HL-60 (cell line): ENCODE data around the gene MRPS21.

Experiments
- DNase-seq, 2 experiments: peaks; one replicate each; pipeline ENCODE4 v3.0.0-alpha.2; 2010 to 2020; ENCODE audit warnings: low read depth in 1 of 2, low spot score in 1 of 2
- H3K27ac ChIP-seq: fragments of 250-450 bp; sonication (Bioruptor Pico); replicated peaks from 2 replicates; pipeline ENCODE4 v1.5.1; 2020; ENCODE audit warnings: mild to moderate bottlenecking, moderate library complexity
- H3K27me3 ChIP-seq: fragments of 250-450 bp; sonication (Bioruptor Pico); 2 replicates; pipeline ENCODE4 v1.5.1; 2021; ENCODE audit warnings: mild to moderate bottlenecking, moderate library complexity; ENCODE audit not compliant: insufficient read depth, poor library complexity, severe bottlenecking
- H3K4me3 ChIP-seq: replicated peaks from 2 replicates; pipeline ENCODE4 v1.5.1; 2011; ENCODE audit warnings: mild to moderate bottlenecking, control low read depth, low read length; ENCODE audit not compliant: insufficient read depth
- GABPA ChIP-seq: IDR thresholded peaks from 2 replicates; pipeline ENCODE4 v1.6.1; 2012; ENCODE audit warnings: low read depth
- POLR2AphosphoS5 ChIP-seq: IDR thresholded peaks from 2 replicates; pipeline ENCODE4 v1.6.1; 2012; ENCODE audit warnings: low read depth
- SPI1 ChIP-seq: IDR thresholded peaks from 2 replicates; pipeline ENCODE4 v1.6.1; 2012; ENCODE audit warnings: low read depth, mild to moderate bottlenecking, borderline replicate concordance
- long read RNA-seq: library from polyadenylated mRNA; unstranded; transcript quantifications from one replicate; pipeline ENCODE4 v2.0.0, GENCODE V29; 2020
- TF ChIP-seq, protein P1 (sequence below): IDR thresholded peaks from one replicate; pipeline ENCODE4 v1.5.1; 2011; ENCODE audit warnings: low read length, control low read depth, inconsistent platforms; ENCODE audit not compliant: insufficient read depth
- TF ChIP-seq, protein P2 (sequence below): IDR thresholded peaks from 2 replicates; pipeline ENCODE4 v1.6.1; 2012; ENCODE audit warnings: low read depth; ENCODE audit not compliant: insufficient replicate concordance

Gene MRPS21
- long read RNA-seq, transcript MRPS21-202 (3 exons, 1,226 nt), result minor isoform, 18 of 92 reads
- long read RNA-seq, transcript MRPS21-201 (2 exons, 1,462 nt), result major isoform, 72 of 92 reads
- long read RNA-seq, partial matches to known transcripts, result 0 of 92 reads
- long read RNA-seq, other reads (novel, unspliced or antisense), result 2 of 92 reads

DNA sequence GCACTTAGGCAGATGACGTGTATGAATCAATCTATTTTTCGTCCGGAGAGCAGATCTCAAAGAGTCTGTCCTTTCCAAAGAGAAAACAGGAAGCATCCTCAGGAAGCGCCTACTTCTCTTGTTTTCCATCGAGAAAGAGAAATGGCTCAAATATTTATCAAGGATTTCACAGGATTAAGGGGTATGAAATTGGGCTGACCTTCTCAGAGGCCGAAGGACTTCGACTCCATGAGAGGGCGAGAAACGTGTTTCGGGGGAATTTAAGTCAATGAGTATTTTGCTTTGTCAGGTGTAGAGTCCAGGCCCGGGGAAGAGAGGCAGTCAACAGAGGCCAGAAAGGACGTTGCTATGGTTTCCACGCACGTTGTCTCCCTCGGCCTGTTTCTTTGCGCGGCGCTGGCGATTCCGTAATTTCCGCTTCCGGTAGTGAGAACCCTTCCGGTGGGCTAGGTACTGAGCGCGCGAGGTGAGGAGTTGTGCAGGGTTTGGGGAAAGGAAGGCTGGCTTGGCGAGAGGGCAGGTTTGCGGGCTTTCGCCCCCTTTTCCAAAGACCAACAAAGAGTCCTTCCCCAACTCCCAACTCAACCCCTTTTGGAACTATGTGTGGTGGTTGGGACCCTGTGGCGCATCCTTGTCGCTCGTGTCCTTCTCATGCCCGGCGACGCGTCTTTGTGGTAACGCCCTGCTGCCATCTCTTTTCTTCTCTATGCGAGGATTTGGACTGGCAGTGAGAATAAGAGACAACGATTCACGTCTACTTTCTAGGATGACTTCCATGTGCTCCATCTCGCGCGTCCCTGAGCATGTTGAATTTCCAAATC lies at the start of gene MRPS21:
Gene MRPS21 (plus strand): TSS at position 429 of the 821 bp plus-strand sequence. CDS start 506 bp downstream, outside the sequence.
- DNase-seq, result peak; percentile 91 to 97
- peak within 1 kb of the TSS; percentile 73 for H3K4me3 ChIP-seq
- H3K27ac ChIP-seq, result peak within 1 kb of the TSS; percentile 92
- H3K27me3 ChIP-seq, result no peaks in the 10 kb centered on the region
- TF ChIP-seq, protein P1, sequence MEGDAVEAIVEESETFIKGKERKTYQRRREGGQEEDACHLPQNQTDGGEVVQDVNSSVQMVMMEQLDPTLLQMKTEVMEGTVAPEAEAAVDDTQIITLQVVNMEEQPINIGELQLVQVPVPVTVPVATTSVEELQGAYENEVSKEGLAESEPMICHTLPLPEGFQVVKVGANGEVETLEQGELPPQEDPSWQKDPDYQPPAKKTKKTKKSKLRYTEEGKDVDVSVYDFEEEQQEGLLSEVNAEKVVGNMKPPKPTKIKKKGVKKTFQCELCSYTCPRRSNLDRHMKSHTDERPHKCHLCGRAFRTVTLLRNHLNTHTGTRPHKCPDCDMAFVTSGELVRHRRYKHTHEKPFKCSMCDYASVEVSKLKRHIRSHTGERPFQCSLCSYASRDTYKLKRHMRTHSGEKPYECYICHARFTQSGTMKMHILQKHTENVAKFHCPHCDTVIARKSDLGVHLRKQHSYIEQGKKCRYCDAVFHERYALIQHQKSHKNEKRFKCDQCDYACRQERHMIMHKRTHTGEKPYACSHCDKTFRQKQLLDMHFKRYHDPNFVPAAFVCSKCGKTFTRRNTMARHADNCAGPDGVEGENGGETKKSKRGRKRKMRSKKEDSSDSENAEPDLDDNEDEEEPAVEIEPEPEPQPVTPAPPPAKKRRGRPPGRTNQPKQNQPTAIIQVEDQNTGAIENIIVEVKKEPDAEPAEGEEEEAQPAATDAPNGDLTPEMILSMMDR, result no peak
- TF ChIP-seq GABPA (peak; percentile 97), POLR2AphosphoS5 (peak; percentile 97), SPI1 (no peak)
- TF ChIP-seq, protein P2, sequence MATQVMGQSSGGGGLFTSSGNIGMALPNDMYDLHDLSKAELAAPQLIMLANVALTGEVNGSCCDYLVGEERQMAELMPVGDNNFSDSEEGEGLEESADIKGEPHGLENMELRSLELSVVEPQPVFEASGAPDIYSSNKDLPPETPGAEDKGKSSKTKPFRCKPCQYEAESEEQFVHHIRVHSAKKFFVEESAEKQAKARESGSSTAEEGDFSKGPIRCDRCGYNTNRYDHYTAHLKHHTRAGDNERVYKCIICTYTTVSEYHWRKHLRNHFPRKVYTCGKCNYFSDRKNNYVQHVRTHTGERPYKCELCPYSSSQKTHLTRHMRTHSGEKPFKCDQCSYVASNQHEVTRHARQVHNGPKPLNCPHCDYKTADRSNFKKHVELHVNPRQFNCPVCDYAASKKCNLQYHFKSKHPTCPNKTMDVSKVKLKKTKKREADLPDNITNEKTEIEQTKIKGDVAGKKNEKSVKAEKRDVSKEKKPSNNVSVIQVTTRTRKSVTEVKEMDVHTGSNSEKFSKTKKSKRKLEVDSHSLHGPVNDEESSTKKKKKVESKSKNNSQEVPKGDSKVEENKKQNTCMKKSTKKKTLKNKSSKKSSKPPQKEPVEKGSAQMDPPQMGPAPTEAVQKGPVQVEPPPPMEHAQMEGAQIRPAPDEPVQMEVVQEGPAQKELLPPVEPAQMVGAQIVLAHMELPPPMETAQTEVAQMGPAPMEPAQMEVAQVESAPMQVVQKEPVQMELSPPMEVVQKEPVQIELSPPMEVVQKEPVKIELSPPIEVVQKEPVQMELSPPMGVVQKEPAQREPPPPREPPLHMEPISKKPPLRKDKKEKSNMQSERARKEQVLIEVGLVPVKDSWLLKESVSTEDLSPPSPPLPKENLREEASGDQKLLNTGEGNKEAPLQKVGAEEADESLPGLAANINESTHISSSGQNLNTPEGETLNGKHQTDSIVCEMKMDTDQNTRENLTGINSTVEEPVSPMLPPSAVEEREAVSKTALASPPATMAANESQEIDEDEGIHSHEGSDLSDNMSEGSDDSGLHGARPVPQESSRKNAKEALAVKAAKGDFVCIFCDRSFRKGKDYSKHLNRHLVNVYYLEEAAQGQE, result no peak

DNA sequence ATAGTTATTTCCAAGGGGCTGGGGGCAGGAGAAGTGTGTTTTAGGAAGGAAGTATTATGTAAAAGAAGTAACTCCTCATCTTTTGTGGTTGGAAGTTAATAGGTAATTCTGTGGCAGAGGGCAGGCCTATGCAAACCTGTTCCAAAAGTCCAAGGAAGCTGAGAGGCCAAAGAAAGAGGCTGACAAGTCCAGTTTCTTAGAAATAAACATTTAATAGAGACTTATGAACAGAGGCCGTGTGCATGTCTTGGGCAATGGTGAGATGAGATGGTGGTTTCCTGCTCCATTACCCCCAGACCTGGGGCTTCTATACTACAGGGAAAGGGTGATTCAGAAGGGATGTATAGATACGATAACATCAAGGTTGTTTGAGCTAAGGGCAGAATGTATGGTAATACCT lies 43.7 kb upstream of the MRPS21 start:
- TF ChIP-seq POLR2AphosphoS5, result no peak
- TF ChIP-seq SPI1, result no peak
- TF ChIP-seq, protein P1, result no peak
- TF ChIP-seq GABPA, result no peak
- TF ChIP-seq, protein P2, result no peak
- no peak overlapping the region for H3K27ac ChIP-seq
- no peak overlapping the region for H3K4me3 ChIP-seq
- peak in 1 of 2 experiments; percentile 5 for DNase-seq
- no peaks in the 10 kb centered on the region for H3K27me3 ChIP-seq

DNA sequence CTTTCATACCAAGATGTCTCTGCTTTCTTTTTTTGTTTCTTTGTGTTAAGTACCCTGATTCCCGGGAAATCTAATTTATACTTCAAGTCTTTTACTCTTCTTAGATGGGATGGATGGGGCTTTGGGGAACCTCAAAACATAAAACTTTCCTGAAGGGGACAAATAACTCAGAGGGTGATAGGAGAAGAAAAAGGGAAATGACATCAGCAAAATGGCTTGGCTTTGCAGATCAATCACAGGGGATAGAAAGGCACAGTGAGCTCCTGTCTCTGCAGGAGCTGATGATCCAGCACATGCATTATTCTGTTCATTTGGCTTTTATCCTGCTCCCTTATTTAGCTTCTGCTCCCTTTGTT lies 37.5 kb upstream of the MRPS21 start:
- Histone ChIP-seq H3K27ac (no peak overlapping the region), H3K27me3 (peaks cover 4% of the 10 kb centered on the region), H3K4me3 (no peak overlapping the region)
- TF ChIP-seq SPI1 (no peak), GABPA (no peak), POLR2AphosphoS5 (no peak)
- TF ChIP-seq, protein P2, result no peak
- TF ChIP-seq, protein P1, result no peak
- DNase-seq, result no peak
